LoVo (cell line): ENCODE data around the gene XRCC6.
A peak's percentile ranks its signal among the peaks of the same experiment; 100 is the strongest.
"Not testable (repeated sequence)": the region's sequence is repeated elsewhere in the genome, so short reads cannot be mapped to it uniquely, and the experiment has no call there.

Source experiments
- DNase-seq: peaks from one replicate; pipeline ENCODE4 v3.0.0-alpha.2; 2016; ENCODE audit warnings: low spot score

The XRCC6 gene

DNA sequence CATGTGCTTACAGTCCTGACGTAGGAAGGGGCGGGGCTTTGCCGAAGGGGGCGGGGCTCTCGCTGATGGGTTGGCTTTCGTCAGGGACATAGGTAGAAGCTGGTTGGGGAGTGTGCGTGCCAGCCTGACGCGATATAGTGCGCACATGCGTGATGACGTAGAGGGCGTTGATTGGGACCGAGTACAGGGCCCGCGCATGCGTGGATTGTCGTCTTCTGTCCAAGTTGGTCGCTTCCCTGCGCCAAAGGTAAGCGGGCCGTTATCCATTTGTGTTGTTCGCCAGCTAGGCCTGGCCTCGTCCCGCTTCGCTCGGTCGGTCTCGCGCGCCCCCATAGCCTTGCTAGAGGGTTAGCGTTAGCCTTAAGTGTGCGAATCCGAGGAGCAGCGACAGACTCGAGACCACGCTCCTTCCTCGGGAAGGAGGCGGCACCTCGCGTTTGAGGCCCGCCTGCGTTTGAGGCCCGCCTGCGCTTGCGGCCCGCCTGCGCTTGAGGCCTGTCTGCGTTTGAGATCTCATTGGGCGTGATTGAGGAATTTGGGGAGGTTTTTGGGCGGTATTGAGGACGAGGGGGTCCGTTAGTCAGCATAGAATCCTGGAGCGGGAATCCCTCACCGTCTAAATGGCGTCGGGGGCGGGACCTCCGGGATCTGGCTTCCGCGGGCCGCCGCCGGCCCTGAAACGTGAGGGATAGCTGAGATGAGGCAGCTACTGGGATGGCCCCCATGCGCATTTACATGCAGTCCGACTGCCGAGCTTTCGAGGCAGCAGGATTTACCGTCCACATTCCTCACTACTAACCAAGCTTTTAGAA is at the start of gene XRCC6:
XRCC6 (plus strand) TSS at position 197 of the 812 bp plus-strand sequence. CDS start 710 bp downstream, outside the sequence.
- DNase-seq = peak; percentile 100

DNA sequence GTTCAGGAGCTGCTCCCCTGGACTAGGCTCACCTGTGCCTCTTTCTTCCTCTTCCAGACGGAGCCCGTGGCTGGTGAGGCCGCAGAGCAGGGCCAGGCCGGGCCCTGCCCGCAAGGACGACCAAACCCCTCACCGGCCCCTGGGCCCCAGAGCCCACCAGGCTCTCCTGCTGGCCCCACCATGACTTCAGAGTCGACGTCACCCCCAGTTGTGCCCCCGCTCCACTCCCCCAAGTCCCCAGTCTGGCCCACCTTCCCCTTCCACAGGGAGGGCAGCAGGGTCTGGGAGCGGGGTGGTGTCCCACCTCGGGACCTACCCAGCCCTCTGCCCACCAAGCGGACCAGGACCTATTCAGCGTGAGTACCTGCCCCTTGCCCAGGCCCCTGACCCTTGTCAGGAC is 49.3 kb upstream of the XRCC6 start:
- DNase-seq = no peak

DNA sequence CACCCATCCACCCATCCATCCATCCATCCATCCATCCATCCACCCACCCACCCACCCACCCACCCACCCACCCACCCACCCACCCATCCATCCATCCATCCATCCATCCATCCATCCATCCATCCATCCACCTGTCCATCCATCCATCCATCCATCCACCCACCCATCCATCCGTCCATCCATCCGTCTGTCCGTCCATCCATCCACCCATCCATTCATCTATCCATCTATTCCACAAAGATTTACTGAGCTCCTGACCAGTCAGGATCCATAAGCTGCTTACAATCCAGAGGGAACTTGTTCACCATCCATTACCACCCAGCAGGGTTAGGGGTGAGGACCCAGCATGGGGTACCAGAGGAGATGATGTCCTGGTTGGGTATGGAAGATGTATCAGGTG is 48.8 kb upstream of the XRCC6 start:
- DNase-seq = not testable (repeated sequence)

DNA sequence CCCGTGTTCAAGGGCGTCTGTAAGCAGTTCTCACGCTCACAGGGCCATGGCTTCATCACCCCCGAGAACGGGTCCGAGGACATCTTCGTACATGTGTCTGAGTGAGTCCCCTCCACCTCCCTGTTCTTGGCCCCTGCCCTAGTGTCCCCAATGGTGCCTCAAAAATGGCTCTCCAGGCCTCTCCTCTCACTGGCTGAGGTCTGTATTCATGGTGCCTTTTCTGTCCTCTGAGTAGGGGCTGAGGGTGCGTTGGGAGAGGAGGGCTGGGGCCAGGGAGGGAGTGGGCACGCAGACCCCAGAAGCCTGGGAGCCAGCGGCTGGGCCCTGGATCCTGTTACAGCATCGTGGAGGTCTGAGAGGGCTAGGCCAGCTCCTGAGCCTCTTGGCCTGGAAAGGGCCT is 47.4 kb upstream of the XRCC6 start:
- no peak for DNase-seq

DNA sequence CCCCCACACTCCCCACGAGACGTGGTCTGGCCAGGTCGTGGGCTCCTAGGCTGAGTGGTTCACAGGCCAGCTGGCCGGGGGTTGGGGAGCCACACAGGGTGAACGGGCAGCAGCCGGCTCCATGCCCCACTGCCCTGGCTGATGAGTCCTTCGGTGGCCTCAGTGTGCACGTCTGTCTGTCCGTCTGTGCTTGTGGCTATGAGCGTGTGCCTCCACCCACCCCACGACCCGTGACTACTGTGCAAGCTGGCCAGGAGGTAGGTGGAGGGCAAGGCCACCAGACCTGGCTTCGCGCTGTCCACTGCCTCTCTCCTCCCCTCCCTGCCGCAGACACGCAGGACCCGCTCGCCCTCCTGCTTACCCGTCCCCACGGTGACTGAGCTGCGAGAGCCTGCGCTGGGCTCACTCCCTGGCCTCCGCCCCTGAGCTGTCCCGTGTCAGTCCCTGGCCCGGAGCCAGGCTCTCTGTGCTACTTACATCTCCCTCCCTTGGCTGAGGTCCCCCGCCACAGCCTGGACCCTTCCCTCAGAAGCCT is 46.2 kb upstream of the XRCC6 start:
- DNase-seq = no peak

DNA sequence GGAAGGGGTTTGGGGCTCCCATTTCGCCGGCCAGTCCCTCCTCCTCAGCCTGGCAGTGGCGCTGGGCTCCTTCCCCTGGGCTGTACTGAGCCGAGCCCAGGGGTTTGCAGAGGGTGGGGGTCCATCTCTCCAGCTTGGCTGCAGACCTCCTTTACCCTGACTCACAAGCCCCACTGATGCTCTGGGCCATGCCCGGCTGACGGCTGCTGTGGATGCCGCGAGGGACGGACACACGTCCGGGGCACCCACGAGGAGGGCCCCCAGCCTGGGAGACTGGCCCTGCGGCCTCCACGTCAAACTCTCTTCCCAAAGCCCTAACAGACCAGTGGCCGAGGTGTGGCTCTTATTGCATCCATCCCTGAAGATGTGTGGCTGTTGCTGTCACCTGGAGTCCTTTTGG is 45.6 kb upstream of the XRCC6 start:
- DNase-seq = no peak

DNA sequence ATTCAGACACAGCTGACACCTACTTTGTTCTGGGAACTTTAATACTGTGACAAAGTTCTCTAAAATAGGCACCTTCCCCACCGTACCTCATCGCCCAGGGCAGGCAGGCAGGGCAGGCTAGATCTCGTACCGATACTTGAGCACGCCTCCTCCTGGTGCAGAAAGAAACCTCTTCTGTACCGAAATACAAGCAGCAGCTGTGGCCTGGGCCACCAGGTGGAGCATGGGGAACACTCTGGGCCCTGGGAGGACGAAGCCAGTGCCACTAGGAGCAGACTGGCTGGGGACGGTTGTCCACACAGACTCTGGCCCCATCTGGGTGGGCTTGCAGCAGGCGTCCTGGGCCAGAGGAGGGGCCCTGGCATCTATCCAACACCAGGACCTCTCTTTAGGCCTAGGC is 44.2 kb upstream of the XRCC6 start:
- no peak for DNase-seq

DNA sequence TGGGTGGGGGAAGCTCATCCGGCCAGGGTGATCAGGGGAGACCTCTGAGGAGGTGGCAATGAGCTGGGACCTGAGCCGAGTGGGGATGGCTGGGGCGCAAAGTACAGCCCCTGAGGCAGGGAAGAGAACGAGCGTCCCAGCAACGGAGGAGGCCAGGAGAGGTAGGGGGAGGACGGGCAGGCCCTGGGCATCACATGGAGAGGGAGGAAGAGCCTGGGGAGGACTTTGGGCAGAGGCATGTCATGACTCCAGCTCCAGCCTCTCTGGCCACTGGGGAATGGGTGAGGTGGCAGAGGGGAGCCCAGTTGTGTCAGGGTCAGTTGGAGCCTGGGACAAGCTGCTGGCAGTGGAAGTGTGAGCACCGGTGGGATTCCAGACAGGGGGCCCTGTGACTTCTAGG is 43.0 kb upstream of the XRCC6 start:
- no peak for DNase-seq

DNA sequence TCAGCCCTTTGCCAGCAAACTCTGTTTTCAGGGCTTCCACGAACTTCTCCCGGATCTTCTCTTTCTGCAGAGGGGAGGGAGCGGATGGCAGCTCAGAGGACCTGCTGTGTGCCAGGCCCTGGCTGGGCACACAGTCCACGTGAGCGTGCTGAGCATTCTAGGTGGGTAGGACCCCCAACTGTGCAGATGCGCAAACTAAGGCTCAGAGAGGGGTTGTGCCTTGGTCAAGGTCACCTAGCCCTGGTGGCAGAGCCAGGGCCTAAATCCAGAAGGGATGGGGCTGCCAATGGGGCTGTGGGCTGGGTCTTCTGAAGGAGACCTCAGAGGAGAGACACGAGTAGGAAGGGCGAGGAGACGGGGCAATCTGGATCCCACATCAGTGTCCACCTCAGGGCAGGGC is 42.3 kb upstream of the XRCC6 start:
- no peak for DNase-seq

DNA sequence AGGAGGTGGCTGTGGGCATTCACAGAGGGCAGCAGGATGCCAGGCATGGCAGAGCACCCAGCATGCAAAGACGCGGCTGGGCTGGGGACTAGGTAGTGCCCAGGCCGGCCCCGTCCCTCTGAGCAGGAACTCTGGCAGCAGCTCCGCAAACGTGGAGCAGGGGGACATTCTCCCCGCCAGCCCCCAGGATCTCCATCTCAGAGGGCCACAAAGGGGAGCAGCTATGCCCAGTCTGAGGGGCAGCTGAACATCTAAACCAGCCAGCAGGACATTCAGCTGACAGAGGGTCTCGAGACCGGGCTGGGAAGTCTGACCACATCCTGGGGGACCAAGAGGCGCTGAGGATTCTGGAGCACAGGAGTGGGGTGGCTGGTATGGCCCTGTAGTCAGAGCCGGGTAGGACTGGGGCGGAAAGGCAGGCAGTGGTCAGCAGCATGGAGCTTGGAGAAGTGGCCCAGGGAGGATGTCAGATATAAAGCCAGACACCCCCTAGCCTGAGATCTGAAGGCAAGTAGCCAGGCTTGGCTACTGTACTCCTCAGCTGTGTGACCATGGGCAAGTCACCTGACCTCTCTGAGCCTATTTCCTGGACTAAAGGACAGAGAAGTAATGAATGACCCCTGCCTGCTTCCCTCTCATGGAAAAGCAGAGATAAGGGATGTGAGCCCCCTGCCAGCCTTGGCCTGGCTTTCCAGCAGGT is 41.6 kb upstream of the XRCC6 start:
- DNase-seq = no peak

DNA sequence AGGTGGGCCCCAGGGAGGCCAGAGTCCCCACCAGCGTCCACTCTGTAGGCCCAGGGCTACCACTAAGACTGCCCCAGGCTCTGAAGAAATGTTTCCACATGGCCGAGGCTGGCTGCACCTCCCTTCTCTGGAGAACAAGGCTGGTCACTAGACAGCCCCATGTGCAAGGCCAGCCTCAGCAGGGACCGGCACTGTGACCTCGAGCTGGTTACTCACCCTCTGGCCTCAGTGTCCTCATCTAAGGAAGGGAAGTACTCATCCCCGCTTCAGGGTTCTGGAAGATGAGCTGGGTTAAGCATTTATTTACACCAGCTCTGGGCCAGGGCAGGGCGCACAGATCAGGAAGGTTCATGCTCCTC is 41.1 kb upstream of the XRCC6 start:
- no peak for DNase-seq

DNA sequence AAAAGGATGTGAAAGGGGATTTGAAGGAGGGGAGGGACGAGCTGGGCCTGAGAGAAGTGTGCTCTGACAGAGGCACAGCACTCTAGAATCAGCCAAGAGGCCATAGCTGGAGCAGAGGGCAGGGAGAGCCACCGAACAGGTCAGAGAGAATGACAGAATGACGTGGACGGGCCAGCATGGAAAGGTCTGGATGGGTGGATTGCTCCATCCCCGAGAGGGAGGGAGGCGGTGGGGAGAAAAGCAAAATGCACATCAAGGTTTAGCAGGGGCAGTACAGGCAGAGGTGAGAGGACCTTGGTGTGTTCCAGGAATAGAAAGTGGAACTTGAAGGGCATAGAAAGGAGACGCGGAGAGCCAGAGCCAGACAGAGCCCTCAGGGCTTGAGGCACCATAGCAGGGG is 38.4 kb upstream of the XRCC6 start:
- no peak for DNase-seq

DNA sequence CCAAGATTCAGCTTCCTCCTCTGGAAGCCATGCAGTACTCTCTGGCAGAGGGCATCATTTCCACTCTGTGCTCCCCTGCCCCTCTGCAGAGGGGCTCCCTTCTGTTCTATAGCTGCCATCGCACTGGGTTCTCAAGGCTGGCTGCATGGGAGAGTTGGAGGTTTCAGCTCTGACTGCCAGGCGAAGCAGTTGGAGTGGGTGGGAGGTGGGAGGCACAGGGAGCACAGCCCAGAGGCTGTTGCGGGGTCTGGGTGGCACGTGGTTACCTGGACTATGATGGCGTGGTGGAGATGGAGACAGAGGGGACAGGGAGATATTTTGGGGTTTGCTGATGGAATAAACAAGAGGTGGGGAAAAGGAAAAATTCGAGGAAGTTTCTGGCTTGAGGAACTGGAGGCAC is 36.2 kb upstream of the XRCC6 start:
- no peak for DNase-seq

DNA sequence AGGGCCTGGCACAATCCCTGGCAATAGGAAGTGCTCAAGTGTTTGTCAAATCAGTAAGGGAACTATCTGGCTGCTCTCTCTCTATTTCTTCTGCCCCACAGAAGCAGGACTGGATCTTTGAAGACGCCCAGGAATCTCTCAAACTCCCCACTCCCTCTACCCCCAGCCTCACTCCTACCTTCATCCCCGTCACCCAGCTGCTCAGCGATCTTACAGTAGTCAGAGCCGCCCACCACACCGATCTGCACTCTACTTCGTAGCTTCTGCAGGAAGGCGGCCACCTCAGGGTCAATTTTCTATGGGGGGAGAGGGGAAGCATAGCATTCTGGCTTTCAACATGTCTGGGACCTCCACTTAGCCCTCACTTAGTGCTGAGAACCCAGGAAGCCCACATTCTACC is 35.2 kb upstream of the XRCC6 start:
- DNase-seq = no peak

DNA sequence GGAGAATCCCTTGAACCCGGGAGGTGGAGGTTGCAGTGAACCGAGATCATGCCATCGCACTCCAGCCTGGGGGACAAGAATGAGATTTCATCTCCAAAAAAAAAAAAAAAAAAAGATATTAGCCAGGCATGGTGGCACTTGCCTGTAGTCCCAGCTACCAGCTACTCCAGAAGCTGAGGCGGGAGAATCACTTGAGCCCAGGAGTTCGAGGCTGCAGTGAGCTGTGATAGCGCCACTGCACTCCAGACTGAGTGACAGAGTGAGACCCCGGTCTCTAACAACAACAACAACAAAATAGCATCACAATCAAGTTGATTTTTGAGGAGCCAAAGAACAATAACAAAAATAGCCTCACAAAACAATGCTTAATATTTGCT is 33.8 kb upstream of the XRCC6 start:
- no peak for DNase-seq

DNA sequence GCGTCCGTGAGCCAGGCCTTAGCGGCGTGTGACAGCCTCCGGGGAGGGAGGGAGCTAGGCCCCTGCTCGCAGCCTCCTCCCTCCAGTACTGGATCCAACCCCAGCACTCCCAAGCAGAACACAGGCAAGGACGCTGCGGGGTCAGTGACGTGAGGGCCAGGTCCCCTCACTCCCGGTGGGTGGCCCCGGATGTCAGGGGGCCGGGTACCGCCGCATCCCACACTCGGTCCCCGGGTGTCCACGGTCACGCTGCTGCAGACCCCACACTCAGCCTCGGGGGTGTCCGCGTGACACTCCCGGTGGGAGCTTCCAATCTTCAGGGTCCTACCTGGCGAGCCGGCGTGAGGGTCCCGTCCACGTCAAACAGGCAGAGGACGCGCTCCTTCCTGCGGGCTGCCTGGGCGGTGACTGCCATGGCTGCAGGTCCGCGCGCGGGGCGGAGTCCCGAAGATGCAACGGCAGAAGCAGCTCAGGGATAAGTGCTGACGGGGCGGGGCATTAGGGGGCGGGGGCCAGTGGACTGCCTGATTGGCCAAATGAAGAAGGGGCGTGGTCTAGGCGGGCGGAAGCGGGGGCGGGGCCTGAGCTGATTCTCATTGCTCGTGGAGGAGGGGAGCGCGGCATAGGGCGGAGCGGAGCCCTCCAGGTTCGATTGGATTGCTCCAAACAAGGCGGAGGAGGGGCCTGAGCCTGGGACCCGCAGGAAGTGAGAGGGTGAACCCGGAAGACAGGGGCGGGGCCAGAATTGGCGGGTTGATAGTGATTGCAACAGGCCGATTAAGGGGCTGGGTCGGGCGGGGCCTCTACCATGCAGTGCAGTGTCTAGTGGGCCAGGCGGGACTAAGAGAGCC is 31.5 kb upstream of the XRCC6 start, which contains the start of gene PMM1:
PMM1 (minus strand) TSS at position 450 of the 851 bp plus-strand sequence; CDS start at position 415, 35 bp downstream.
- peak; percentile 99 for DNase-seq

DNA sequence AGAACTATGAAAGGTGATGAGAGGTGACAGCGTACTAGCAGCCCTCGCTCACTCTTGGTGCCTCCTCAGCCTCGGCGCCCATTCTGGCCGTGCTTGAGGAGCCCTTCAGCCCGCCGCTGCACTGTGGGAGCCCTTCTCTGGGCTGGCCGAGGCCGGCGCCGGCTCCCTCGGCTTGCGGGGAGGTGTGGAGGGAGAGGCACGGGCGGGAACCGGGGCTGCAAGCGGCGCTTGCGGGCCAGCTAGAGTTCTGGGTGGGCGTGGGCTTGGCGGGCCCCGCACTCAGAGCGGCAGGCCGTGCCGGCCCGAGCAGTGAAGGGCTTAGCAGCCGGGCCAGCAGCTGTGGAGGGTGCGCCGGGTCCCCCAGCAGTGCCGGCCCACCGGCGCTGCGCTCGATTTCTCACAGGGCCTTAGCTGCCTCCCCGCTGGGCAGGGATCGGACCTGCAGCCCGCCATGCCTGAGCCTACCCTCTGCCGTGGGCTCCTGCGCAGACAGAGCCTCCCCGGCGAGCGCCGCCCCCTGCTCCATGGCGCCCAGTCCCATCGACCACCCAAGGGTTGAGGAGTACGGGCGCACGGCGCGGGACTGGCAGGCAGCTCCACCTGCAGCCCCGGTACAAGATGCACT is 27.6 kb upstream of the XRCC6 start:
- not testable (repeated sequence) for DNase-seq

DNA sequence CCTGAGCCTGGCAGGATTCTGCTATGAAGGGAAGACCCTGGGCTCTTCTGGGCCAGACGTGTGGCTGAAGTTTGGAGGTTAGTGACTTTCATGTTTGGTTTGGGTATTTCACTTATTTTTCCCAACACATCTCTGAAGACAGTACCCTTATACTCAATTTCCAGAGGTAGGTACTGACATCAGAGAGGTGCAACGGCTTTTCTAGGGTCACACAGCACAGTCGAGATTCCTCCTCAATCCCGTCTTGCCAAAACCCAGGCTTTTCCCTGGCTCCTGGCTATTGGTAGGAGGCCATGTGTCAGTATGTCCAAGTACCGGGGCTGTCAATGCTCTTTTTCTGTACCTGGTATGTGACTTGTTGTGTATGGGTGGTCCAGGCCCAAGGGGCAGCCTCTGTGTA is 25.4 kb upstream of the XRCC6 start:
- DNase-seq = no peak

DNA sequence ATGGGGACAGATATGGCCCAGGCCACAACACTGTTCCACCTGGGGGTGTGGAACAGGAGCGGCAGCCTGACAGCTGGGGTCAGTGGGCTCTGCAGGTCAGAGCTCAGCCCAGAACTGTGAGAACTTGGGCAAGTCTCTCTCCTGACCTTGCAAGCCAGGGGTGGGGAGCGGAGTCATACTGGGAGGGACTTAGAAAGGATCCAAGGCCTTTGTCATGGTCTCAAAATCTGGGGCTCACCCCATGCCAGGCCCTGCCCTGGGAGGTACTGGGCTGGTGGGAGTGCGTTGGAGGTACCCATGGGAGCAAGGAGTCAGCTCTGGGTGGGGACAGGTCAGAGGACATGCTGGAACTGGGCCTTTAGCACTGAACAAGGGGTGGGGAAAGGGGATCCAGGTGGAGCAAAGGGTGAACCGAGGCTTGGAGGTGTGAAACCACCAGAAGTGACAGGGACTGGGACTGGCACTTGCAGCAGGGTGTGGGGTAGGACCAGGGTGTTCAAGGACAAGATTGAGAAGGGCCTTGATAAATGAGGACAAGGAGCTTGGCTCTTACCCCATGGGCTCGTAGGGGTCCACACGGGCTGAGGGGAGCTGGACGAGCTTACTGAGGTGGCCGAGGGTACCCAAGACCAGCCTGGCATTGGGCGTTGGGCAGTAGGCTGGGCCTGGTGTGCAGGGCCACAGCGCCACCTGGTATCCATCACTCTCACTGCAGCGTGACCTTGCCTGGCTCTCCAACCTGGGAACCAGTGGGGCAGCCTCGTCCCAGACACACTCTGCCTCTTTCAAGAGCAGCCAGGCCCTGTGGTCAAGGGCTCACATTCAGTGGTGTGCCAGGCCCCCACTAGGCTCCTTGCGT is 24.1 kb upstream of the XRCC6 start:
- peak; percentile 20 for DNase-seq

DNA sequence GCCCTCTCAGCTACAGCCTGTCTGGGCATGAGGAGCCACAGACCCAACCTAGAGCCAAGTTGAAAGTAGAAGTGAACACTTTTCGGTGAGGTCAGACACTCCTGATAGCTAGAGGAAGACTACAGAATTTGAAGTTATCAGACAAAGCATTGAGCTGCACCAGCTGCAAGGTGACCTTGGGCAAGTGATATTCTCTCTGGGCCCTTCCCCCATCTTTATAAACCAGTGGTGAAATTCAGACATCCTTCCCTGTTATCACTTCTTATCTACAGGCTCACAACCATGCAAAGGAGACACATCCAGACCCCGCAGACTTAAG is 23.5 kb upstream of the XRCC6 start:
- DNase-seq = no peak

DNA sequence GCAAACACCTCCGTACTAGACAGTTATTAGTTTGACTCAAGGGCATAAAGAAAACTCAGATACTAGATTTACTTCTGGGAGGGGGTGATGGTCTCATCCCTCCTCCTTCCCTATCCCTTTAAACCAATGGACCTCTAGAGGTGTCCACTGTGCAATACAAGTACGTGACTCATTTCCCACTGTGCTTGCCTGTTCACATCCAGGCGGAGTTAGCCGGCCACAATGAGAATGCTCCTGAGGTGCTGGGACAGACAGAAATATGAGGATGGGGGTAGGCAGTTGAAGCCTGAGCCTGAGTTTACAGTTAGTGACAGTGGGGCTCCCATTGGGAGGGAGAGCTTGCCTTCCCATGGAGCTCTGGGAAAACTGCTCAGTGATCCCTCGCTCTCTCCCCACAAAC is 23.0 kb upstream of the XRCC6 start:
- no peak for DNase-seq
